Smooth muscle cell (in vitro differentiated cells): Measurements from ENCODE around the gene WBP2. TPM values are rescaled to one million over a fixed set of nuclear protein-coding genes. Genes with fewer than 3 reads are reported as not detected.
"Not testable (repeated sequence)": the region's sequence is repeated elsewhere in the genome, so short reads cannot be mapped to it uniquely, and the experiment has no call there.

ENCODE experiments used
- DNase-seq: peaks from one replicate; lab custom pipeline; 2025; ENCODE audit not compliant: unreplicated experiment; lab: John Stamatoyannopoulos, UW
- H2AFZ ChIP-seq: fragments of 200-600 bp; sonication (generic); 2 replicates; pipeline ENCODE4 v1.6.0; 2016; ENCODE audit warnings: antibody characterized with exemption, low read depth, mild to moderate bottlenecking
- H3F3A ChIP-seq: fragments of 200-600 bp; sonication (generic); 2 replicates; pipeline ENCODE4 v1.6.0; 2017; ENCODE audit warnings: antibody characterized with exemption, low read depth
- H3K27ac ChIP-seq: fragments of 200-600 bp; sonication (generic); 2 replicates; pipeline ENCODE4 v1.5.1; 2016; ENCODE audit warnings: low read depth, mild to moderate bottlenecking
- H3K27me3 ChIP-seq: fragments of 200-600 bp; sonication (generic); 2 replicates; pipeline ENCODE4 v1.6.1; 2016; ENCODE audit warnings: low read depth, mild to moderate bottlenecking
- H3K36me3 ChIP-seq: fragments of 200-600 bp; sonication (generic); 2 replicates; pipeline ENCODE4 v1.5.1; 2016; ENCODE audit warnings: low read depth
- H3K4me1 ChIP-seq: fragments of 200-600 bp; sonication (generic); 2 replicates; pipeline ENCODE4 v1.5.1; 2016; ENCODE audit warnings: low read depth
- H3K4me2 ChIP-seq: fragments of 200-600 bp; sonication (generic); 2 replicates; pipeline ENCODE4 v1.6.0; 2016; ENCODE audit warnings: mild to moderate bottlenecking
- H3K4me3 ChIP-seq: fragments of 200-600 bp; sonication (generic); 2 replicates; pipeline ENCODE4 v1.5.1; 2016; ENCODE audit warnings: mild to moderate bottlenecking
- H3K79me2 ChIP-seq: fragments of 200-600 bp; sonication (generic); 2 replicates; pipeline ENCODE4 v1.6.0; 2016; ENCODE audit warnings: low read depth, mild to moderate bottlenecking
- H3K9ac ChIP-seq: fragments of 200-600 bp; sonication (generic); 2 replicates; pipeline ENCODE4 v1.6.0; 2016; ENCODE audit warnings: low read depth
- H3K9me3 ChIP-seq: fragments of 200-600 bp; sonication (generic); replicated peaks from 2 replicates; pipeline ENCODE4 v1.5.1; 2016; ENCODE audit warnings: low read depth
- H4K20me1 ChIP-seq: fragments of 200-600 bp; sonication (generic); 2 replicates; pipeline ENCODE4 v1.6.0; 2016; ENCODE audit warnings: low read depth
- WGBS: methylation state at CpG from one replicate; pipeline ENCODE4 v1.1.7; 2016; ENCODE audit warnings: low lambda C conversion rate; 5-methylcytosine and 5-hydroxymethylcytosine counted together
- polyA plus RNA-seq: library from polyadenylated mRNA; unstranded; fragments of >200 nt; fragmentation: Nextera tagmentation; extraction: Ambion mirVana; gene quantifications from 2 replicates; pipeline ENCODE4 v1.2.1, GENCODE V29; 2016
- total RNA-seq: library from RNA; depleted of rRNA; stranded (reverse); fragments of >200 nt; gene quantifications from 2 replicates; pipeline ENCODE4 v1.2.3, GENCODE V29; 2014
- TF ChIP-seq, protein P1 (sequence below): fragments of 200-600 bp; sonication (generic); IDR thresholded peaks from 2 replicates; pipeline ENCODE4 v1.5.1; 2017; ENCODE audit warnings: borderline replicate concordance, mild to moderate bottlenecking, antibody characterized with exemption; ENCODE audit not compliant: insufficient read depth, poor library complexity, severe bottlenecking

The WBP2 gene
- total and polyA plus RNA-seq, 2 experiments from 2014 or later = 26.4 to 91.4 TPM

GRCh38 chr17:75891022-75891604 lies 36.0 kb upstream of the WBP2 start:
- no peak for DNase-seq
- H3K4me2 ChIP-seq = no peak overlapping the region
- H3K79me2 ChIP-seq = peaks cover 9% of the 10 kb centered on the region
- WGBS = 93% methylated on average over 31 of the region's 31 CpGs
- H3K4me3 ChIP-seq = no peak overlapping the region
- H3K27me3 ChIP-seq = no peaks in the 10 kb centered on the region
- no peaks in the 10 kb centered on the region for H3F3A ChIP-seq
- H2AFZ ChIP-seq = no peak overlapping the region
- H3K36me3 ChIP-seq = no peaks in the 10 kb centered on the region
- H3K9ac ChIP-seq = no peak overlapping the region
- H3K4me1 ChIP-seq = peaks cover 13% of the 10 kb centered on the region
- TF ChIP-seq, protein P1, sequence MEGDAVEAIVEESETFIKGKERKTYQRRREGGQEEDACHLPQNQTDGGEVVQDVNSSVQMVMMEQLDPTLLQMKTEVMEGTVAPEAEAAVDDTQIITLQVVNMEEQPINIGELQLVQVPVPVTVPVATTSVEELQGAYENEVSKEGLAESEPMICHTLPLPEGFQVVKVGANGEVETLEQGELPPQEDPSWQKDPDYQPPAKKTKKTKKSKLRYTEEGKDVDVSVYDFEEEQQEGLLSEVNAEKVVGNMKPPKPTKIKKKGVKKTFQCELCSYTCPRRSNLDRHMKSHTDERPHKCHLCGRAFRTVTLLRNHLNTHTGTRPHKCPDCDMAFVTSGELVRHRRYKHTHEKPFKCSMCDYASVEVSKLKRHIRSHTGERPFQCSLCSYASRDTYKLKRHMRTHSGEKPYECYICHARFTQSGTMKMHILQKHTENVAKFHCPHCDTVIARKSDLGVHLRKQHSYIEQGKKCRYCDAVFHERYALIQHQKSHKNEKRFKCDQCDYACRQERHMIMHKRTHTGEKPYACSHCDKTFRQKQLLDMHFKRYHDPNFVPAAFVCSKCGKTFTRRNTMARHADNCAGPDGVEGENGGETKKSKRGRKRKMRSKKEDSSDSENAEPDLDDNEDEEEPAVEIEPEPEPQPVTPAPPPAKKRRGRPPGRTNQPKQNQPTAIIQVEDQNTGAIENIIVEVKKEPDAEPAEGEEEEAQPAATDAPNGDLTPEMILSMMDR = no peak
- peaks cover 5% of the 10 kb centered on the region for H4K20me1 ChIP-seq
- H3K9me3 ChIP-seq = no peaks in the 10 kb centered on the region
- H3K27ac ChIP-seq = no peak overlapping the region

DNA sequence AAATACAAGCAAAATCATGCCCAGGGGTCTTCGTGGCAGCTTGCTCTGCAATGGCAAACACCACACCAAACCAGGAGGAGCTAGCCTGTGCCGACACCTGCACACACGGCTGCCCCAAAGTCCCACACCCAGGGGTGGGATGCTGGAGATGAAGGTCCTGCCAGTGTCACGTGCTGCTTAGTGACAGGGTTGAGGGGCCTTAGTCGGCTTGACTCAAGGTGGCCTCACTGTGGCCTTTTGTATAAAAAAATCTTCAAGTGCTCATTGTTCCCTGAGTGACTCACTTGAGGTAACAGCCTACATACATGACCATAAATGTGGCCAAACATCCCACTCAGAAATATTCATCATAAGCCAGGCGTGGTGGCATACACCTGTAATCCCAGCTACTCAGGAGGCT lies 34.3 kb upstream of the WBP2 start:
- 91% methylated on average over 6 of the region's 6 CpGs for WGBS
- no peak overlapping the region for H3K27ac ChIP-seq
- H3K36me3 ChIP-seq = no peaks in the 10 kb centered on the region
- H3K79me2 ChIP-seq = no peaks in the 10 kb centered on the region
- TF ChIP-seq, protein P1 = no peak
- no peak overlapping the region for H2AFZ ChIP-seq
- peaks cover 5% of the 10 kb centered on the region for H4K20me1 ChIP-seq
- no peaks in the 10 kb centered on the region for H3F3A ChIP-seq
- H3K9me3 ChIP-seq = no peaks in the 10 kb centered on the region
- DNase-seq = no peak
- H3K4me2 ChIP-seq = no peak overlapping the region
- no peak overlapping the region for H3K9ac ChIP-seq
- no peaks in the 10 kb centered on the region for H3K4me1 ChIP-seq
- H3K27me3 ChIP-seq = no peaks in the 10 kb centered on the region
- H3K4me3 ChIP-seq = no peak overlapping the region

DNA sequence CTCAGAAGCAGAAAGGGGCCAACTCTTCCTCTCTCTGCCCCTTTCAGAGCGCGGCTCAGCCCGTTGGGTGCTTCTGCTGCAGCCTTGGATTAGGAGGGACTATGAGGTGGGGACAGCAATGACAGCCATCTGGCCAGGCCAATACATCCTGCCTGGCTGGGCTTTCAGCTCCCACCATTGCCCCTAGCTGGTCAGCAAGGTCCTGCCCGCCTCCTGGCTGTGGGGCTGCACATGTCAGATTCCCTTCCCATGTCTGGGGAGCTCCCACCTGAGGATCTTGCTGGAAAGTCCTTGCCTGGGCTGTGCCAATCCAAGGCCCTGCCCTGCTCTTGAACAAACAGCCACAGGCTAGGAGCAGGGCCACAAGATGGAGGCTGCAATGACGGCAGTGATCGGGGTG lies 33.3 kb upstream of the WBP2 start:
- H3K4me2 ChIP-seq = no peak overlapping the region

DNA sequence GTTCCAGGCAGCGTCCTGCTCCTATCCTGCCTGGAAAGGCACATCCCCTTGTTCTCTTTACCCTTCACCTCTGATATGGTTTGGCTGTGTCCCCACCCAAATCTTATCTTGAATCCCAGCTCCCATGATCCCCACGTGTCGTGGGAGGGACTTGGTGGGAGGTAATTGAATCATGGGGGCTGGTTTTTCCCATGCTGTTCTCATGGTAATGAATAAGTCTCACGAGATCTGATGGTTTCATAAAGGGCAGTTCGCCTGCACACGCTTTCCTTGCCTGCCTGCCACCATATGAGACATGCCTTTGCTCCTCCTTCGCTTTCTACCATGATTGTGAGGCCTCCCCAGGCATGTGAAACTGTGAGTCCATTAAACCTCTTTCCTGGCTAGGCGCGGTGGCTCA lies 30.7 kb upstream of the WBP2 start:
- not testable (repeated sequence) for H3F3A ChIP-seq, H3K9ac ChIP-seq, H3K4me2 ChIP-seq, H3K27me3 ChIP-seq, H3K4me3 ChIP-seq, DNase-seq, H3K27ac ChIP-seq, H3K4me1 ChIP-seq, H3K79me2 ChIP-seq, H3K36me3 ChIP-seq, H3K9me3 ChIP-seq, H4K20me1 ChIP-seq, H2AFZ ChIP-seq
- 93% methylated on average over 9 of the region's 9 CpGs for WGBS

More for the DNA sequence above, 33.3 kb upstream of the WBP2 start:
- H3K79me2 ChIP-seq = no peaks in the 10 kb centered on the region
- H3K9me3 ChIP-seq = no peaks in the 10 kb centered on the region
- H3K27me3 ChIP-seq = no peaks in the 10 kb centered on the region
- DNase-seq = no peak
- no peak overlapping the region for H3K4me3 ChIP-seq
- no peak overlapping the region for H3K9ac ChIP-seq
- no peaks in the 10 kb centered on the region for H3K36me3 ChIP-seq
- TF ChIP-seq, protein P1 = no peak
- WGBS = 86% methylated on average over 6 of the region's 6 CpGs
- H3K4me1 ChIP-seq = no peaks in the 10 kb centered on the region
- H2AFZ ChIP-seq = no peak overlapping the region
- no peaks in the 10 kb centered on the region for H3F3A ChIP-seq
- H3K27ac ChIP-seq = no peak overlapping the region
- H4K20me1 ChIP-seq = peaks cover 5% of the 10 kb centered on the region
